SK-N-SH (cell line): ENCODE data around the gene GPR179. TPM values are rescaled to one million over a fixed set of nuclear protein-coding genes. Genes with fewer than 3 reads are reported as not detected.

ENCODE experiments used
- CTCF ChIA-PET: fragments of 300-600, 350-600 bp; formaldehyde crosslinking; extraction: SDS; loops from one replicate; lab custom pipeline; 2021; lab: Yijun Ruan, JAX
- POLR2A ChIA-PET: fragments of 350-600 bp; sonication (Branson Sonifier 250); formaldehyde crosslinking; extraction: SDS; loops from one replicate; lab custom pipeline; 2020; ENCODE audit warnings: antibody characterized with exemption, inconsistent platforms; lab: Yijun Ruan, JAX
- DNase-seq: peaks from one replicate; pipeline ENCODE4 v3.0.0; 2012
- H2AFZ ChIP-seq: fragments of 200-600 bp; sonication (generic); 2 replicates; pipeline ENCODE4 v1.8.1; 2016; ENCODE audit warnings: antibody characterized with exemption, mild to moderate bottlenecking, low read depth
- H3F3A ChIP-seq: fragments of 200-600 bp; sonication (generic); replicated peaks from 2 replicates; pipeline ENCODE3; 2016; ENCODE audit warnings: antibody characterized with exemption, mild to moderate bottlenecking; ENCODE audit not compliant: insufficient read depth
- H3K27ac ChIP-seq, 2 experiments: fragments of 200-500 bp in 1 of 2; fragments of 200-600 bp in 1 of 2; sonication (Bioruptor generic) in 1 of 2; sonication (generic), shearing (Covaris generic) in 1 of 2; 2 replicates each; pipeline versions ENCODE4 v1.5.1 to v1.6.1; 2014 to 2016; ENCODE audit warnings: low read depth in 2 of 2, inconsistent platforms in 1 of 2, low read length in 1 of 2, mild to moderate bottlenecking in 1 of 2, mixed read lengths in 1 of 2
- H3K27me3 ChIP-seq: fragments of 200-600 bp; sonication (generic), shearing (Covaris generic); 2 replicates; pipeline ENCODE4 v1.6.1; 2016; ENCODE audit warnings: mixed run types; ENCODE audit not compliant: insufficient read depth
- H3K36me3 ChIP-seq, 2 experiments: fragments of 200-500 bp in 1 of 2; fragments of 200-600 bp in 1 of 2; sonication (Bioruptor generic) in 1 of 2; sonication (generic) in 1 of 2; replicated peaks in 1 of 2; 2 replicates each; pipeline versions ENCODE3 to v1.5.1; 2014 to 2016; ENCODE audit warnings: low read length in 1 of 2, mild to moderate bottlenecking in 1 of 2; ENCODE audit not compliant: insufficient read depth in 2 of 2, control insufficient read depth in 1 of 2
- H3K4me1 ChIP-seq, 2 experiments: fragments of 200-500 bp in 1 of 2; fragments of 200-600 bp in 1 of 2; sonication (Bioruptor generic) in 1 of 2; sonication (generic), shearing (Covaris generic) in 1 of 2; 2 replicates each; pipeline versions ENCODE4 v1.5.1 to v1.6.1; 2014 to 2016; ENCODE audit warnings: low read depth in 1 of 2, low read length in 1 of 2, mixed run types in 1 of 2; ENCODE audit not compliant: insufficient read depth in 2 of 2, control insufficient read depth in 1 of 2
- H3K4me2 ChIP-seq: fragments of 200-600 bp; sonication (generic), shearing (Covaris generic); 2 replicates; pipeline ENCODE4 v1.6.1; 2017; ENCODE audit warnings: mixed run types
- H3K4me3 ChIP-seq, 2 experiments: fragments of 200-500 bp in 1 of 2; fragments of 200-600 bp in 1 of 2; sonication (Bioruptor generic) in 1 of 2; sonication (generic), shearing (Covaris generic) in 1 of 2; 2 replicates each; pipeline versions ENCODE4 v1.5.1 to v1.8.1; 2014 to 2016; ENCODE audit warnings: low read depth in 2 of 2, inconsistent platforms in 1 of 2, low read length in 1 of 2, mild to moderate bottlenecking in 1 of 2, mixed read lengths in 1 of 2, moderate library complexity in 1 of 2
- H3K79me2 ChIP-seq: fragments of 200-600 bp; sonication (generic); 2 replicates; pipeline ENCODE4 v1.8.1; 2017; ENCODE audit warnings: mild to moderate bottlenecking; ENCODE audit not compliant: insufficient read depth
- H3K9ac ChIP-seq: fragments of 200-600 bp; sonication (generic); 2 replicates; pipeline ENCODE4 v1.6.1; 2017; ENCODE audit warnings: mixed run types
- H3K9me2 ChIP-seq: fragments of 200-600 bp; sonication (generic); 2 replicates; pipeline ENCODE4 v1.6.1; 2017; ENCODE audit warnings: mixed run types
- H3K9me3 ChIP-seq: fragments of 200-600 bp; sonication (generic); 2 replicates; pipeline ENCODE4 v1.6.1; 2017; ENCODE audit warnings: mixed run types, mild to moderate bottlenecking, moderate library complexity
- H4K20me1 ChIP-seq: fragments of 200-600 bp; sonication (generic); 2 replicates; pipeline ENCODE4 v1.6.1; 2017; ENCODE audit warnings: mild to moderate bottlenecking, mixed run types; ENCODE audit not compliant: insufficient read depth
- EP300 ChIP-seq, 2 experiments: IDR thresholded peaks; 2 replicates each; pipeline versions ENCODE4 v1.4.0 to v1.6.1; 2012; ENCODE audit warnings: borderline replicate concordance in 1 of 2, low read depth in 1 of 2, low read length in 1 of 2
- EZH2phosphoT487 ChIP-seq: fragments of 200-600 bp; sonication (generic); IDR thresholded peaks from 2 replicates; pipeline ENCODE4 v1.6.1; 2017; ENCODE audit warnings: low read depth, mixed run types, mild to moderate bottlenecking, antibody characterized with exemption, moderate library complexity, borderline replicate concordance
- FOXJ3 ChIP-seq: sonication (generic); formaldehyde crosslinking; IDR thresholded peaks from 2 replicates; pipeline ENCODE4 v1.5.1; 2020; ENCODE audit warnings: mild to moderate bottlenecking, missing genetic modification reagents
- FOXM1 ChIP-seq: IDR thresholded peaks from 2 replicates; pipeline ENCODE4 v1.4.0; 2012; ENCODE audit warnings: low read depth, mild to moderate bottlenecking
- GABPA ChIP-seq: IDR thresholded peaks from 2 replicates; pipeline ENCODE4 v1.4.0; 2012; ENCODE audit warnings: low read depth, mild to moderate bottlenecking
- GATA2 ChIP-seq: sonication (generic); formaldehyde crosslinking; IDR thresholded peaks from 2 replicates; pipeline ENCODE4 v1.5.0; 2020; ENCODE audit warnings: mild to moderate bottlenecking, missing genetic modification reagents
- JUND ChIP-seq: IDR thresholded peaks from 2 replicates; pipeline ENCODE4 v1.4.0; 2012
- MEF2A ChIP-seq: IDR thresholded peaks from 2 replicates; pipeline ENCODE4 v1.4.0; 2012; ENCODE audit warnings: low read depth, borderline replicate concordance
- NRF1 ChIP-seq: IDR thresholded peaks from 2 replicates; pipeline ENCODE4 v1.6.1; 2012; ENCODE audit warnings: low read depth, mild to moderate bottlenecking, low read length
- PBX3 ChIP-seq: IDR thresholded peaks from 2 replicates; pipeline ENCODE4; 2012
- RAD21 ChIP-seq: IDR thresholded peaks from 2 replicates; pipeline ENCODE4 v1.6.1; 2012; ENCODE audit warnings: mild to moderate bottlenecking, low read length
- RCOR1 ChIP-seq: fragments of 150-350 bp; IDR thresholded peaks from 2 replicates; pipeline ENCODE4 v1.6.1; 2017; ENCODE audit warnings: antibody characterized with exemption, low read length
- REST ChIP-seq: IDR thresholded peaks from 2 replicates; pipeline ENCODE4 v1.6.1; 2012; ENCODE audit warnings: mild to moderate bottlenecking, low read depth, low read length, moderate library complexity
- SIN3A ChIP-seq: IDR thresholded peaks from 2 replicates; pipeline ENCODE4 v1.6.1; 2012; ENCODE audit warnings: low read depth, mild to moderate bottlenecking, low read length, moderate library complexity, borderline replicate concordance
- TAF1 ChIP-seq: IDR thresholded peaks from 2 replicates; pipeline ENCODE4 v1.6.1; 2012; ENCODE audit warnings: low read depth, mild to moderate bottlenecking, low read length, moderate library complexity, borderline replicate concordance
- TCF12 ChIP-seq: IDR thresholded peaks from 2 replicates; pipeline ENCODE4 v1.4.0; 2012
- TEAD4 ChIP-seq: IDR thresholded peaks from 2 replicates; pipeline ENCODE4 v1.4.0; 2012; ENCODE audit warnings: mild to moderate bottlenecking, borderline replicate concordance; ENCODE audit not compliant: insufficient read depth
- USF1 ChIP-seq: IDR thresholded peaks from 2 replicates; pipeline ENCODE4 v1.4.0; 2012; ENCODE audit warnings: low read depth, borderline replicate concordance
- ZBTB33 ChIP-seq: IDR thresholded peaks from 2 replicates; pipeline ENCODE4 v1.4.0; 2012; ENCODE audit warnings: low read depth, borderline replicate concordance
- WGBS: methylation state at CpG from one replicate; pipeline ENCODE4 v1.1.6; 2017; ENCODE audit warnings: low lambda C conversion rate; 5-methylcytosine and 5-hydroxymethylcytosine counted together
- polyA plus RNA-seq, 3 experiments: library from polyadenylated mRNA; depleted of rRNA; stranded (reverse); fragments of >200 nt; gene quantifications; 2 replicates each; pipeline ENCODE4 v1.2.3, GENCODE V29; 2012

The GPR179 gene
- polyA plus RNA-seq, 1 of the 3 experiments (the other 2 are of a cell fraction), result 0.02 TPM

GRCh38 chr17:38354466-38354865 is 10.7 kb upstream of the GPR179 start:
- Histone ChIP-seq H3K9me2 (no peaks in the 10 kb centered on the region), H3K9ac (no peak overlapping the region), H3K36me3 (no peaks in the 10 kb centered on the region), H3K79me2 (peaks cover 70% of the 10 kb centered on the region), H3K27me3 (no peaks in the 10 kb centered on the region), H3K27ac (no peak overlapping the region), H3K4me3 (no peak overlapping the region), H3F3A (peaks cover 14% of the 10 kb centered on the region), H2AFZ (no peak overlapping the region), H3K4me2 (peak overlapping the region; percentile 89), H3K4me1 (peaks cover 7 to 34% of the 10 kb centered on the region in 2 experiments; a peak in 2 of 4 replicates), H4K20me1 (peaks cover 65% of the 10 kb centered on the region), H3K9me3 (no peaks in the 10 kb centered on the region)
- POLR2A ChIA-PET, result interaction anchor here (1.0 kb wide), 1 partner anchor 60 kb away, joined by 3 read pairs; no protein-coding TSS in a partner anchor
- WGBS, result 95% methylated on average over 7 of the region's 7 CpGs
- TF ChIP-seq JUND, result no peak
- TF ChIP-seq TEAD4, result no peak
- no peak for TF ChIP-seq EZH2phosphoT487
- TF ChIP-seq ZBTB33, result no peak
- no peak for TF ChIP-seq EP300 (IDR thresholded peaks at IDR 0.05; ENCODE audit: borderline replicate concordance in 1 of 2, low read depth in 1 of 2, low read length in 1 of 2)
- no peak for TF ChIP-seq USF1
- no peak for TF ChIP-seq TCF12
- TF ChIP-seq TAF1, result no peak
- no peak for TF ChIP-seq PBX3
- TF ChIP-seq FOXJ3 (CRISPR knock-in tag), result no peak
- TF ChIP-seq NRF1, result no peak
- TF ChIP-seq MEF2A, result no peak
- TF ChIP-seq FOXM1, result no peak
- no peak for TF ChIP-seq GATA2 (CRISPR knock-in tag)
- no peak for TF ChIP-seq SIN3A
- no peak for TF ChIP-seq RCOR1
- no peak for TF ChIP-seq GABPA
- TF ChIP-seq RAD21, result no peak
- no peak for TF ChIP-seq REST
- CTCF ChIA-PET, result interaction anchor here (2.3 to 24.7 kb wide), 4 partner anchors 9 to 61 kb away, joined by 11 to 423 read pairs (median 158); no protein-coding TSS in a partner anchor
- no peak for DNase-seq
